22Rv1 (cell line): ENCODE data around the gene PRKRIP1.

Experiments
- H3K27ac ChIP-seq: fragments of 450-650 bp; 2 replicates; pipeline ENCODE4 v1.5.1; 2017
- ZFX ChIP-seq: fragments of 450-650 bp; IDR thresholded peaks from 2 replicates; pipeline ENCODE4 v1.6.1; 2017; ENCODE audit warnings: antibody characterized with exemption, borderline replicate concordance
- TF ChIP-seq, protein P1 (sequence below): fragments of 450-650 bp; IDR thresholded peaks from 2 replicates; pipeline ENCODE4 v1.5.1; 2017; ENCODE audit warnings: mild to moderate bottlenecking

PRKRIP1 gene

GRCh38 chr7:102418592-102418991 is 22.4 kb downstream of the PRKRIP1 start:
- H3K27ac ChIP-seq = no peak overlapping the region
- TF ChIP-seq ZFX = no peak
- TF ChIP-seq, protein P1, sequence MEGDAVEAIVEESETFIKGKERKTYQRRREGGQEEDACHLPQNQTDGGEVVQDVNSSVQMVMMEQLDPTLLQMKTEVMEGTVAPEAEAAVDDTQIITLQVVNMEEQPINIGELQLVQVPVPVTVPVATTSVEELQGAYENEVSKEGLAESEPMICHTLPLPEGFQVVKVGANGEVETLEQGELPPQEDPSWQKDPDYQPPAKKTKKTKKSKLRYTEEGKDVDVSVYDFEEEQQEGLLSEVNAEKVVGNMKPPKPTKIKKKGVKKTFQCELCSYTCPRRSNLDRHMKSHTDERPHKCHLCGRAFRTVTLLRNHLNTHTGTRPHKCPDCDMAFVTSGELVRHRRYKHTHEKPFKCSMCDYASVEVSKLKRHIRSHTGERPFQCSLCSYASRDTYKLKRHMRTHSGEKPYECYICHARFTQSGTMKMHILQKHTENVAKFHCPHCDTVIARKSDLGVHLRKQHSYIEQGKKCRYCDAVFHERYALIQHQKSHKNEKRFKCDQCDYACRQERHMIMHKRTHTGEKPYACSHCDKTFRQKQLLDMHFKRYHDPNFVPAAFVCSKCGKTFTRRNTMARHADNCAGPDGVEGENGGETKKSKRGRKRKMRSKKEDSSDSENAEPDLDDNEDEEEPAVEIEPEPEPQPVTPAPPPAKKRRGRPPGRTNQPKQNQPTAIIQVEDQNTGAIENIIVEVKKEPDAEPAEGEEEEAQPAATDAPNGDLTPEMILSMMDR = no peak

DNA sequence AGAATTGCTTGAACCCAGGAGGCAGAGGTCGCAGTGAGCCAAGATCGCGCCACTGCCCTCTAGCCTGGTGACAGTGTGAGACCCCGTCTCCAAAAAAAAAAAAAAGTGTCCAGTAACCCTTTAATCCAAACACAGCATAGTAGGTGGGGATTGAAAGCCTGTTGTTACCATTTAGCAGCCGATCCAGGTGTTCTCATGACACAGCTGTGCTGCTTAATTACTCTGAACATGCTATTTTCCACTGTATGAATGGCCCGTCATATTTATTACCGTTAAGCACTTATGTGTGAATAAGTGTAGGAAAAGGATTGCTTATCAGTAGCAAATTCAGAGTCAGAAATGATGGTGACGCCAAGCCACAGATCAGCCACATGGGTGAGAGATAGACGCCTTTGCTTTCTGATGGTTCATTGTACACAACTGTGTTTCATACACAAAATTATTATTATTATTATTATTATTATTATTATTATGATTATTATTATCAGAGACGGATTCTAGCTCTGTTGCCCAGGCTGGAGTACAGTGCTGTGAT is 25.6 kb downstream of the PRKRIP1 start:
- H3K27ac ChIP-seq = no peak overlapping the region
- TF ChIP-seq, protein P1 = no peak
- no peak for TF ChIP-seq ZFX

DNA sequence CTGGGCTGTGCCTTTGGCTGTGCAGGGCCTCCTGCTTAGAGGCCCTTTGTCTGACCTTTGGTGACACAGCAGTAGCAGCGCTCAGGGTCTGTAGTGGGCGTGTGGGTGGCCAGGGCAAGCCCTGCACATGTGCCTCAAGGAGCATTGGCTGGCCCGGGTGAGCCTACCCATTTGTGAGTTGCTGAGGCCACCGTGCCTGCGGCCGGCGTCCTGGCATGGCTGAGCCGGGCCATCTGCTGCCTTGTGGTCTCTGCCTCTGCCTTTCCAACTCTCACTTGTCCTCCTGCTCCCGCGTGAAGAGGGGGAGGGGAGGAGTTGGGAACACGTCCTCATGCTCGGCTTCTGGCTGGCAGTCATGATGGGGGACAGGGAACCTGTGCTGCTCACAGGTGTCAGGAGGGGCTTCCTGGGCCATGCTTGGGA is 28.0 kb downstream of the PRKRIP1 start:
- TF ChIP-seq, protein P1 = no peak
- no peak for TF ChIP-seq ZFX
- H3K27ac ChIP-seq = no peak overlapping the region

DNA sequence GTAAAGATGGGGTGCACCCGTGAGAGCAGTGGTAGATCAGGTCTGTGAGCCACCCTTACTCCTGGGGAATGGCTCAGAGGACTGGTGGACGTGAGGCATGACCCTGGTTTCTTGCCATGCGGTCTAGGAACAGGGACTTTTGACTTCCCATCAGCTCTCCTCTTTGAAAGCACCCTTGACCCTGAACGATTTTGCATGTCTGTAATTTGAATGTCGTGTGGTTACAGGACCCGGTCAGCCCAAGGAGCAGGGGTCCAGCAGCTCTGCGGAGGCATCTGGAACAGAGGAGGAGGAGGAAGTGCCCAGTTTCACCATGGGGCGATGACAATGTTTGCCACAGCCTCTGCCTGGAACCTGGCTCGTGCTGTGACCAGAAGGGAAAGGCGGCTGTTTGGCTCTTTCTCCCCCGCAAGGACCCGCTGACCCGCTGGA is 28.6 kb downstream of the PRKRIP1 start:
- no peak overlapping the region for H3K27ac ChIP-seq
- TF ChIP-seq, protein P1 = no peak
- no peak for TF ChIP-seq ZFX

- no peak overlapping the region for H3K27ac ChIP-seq
- TF ChIP-seq, protein P1 = no peak
Measured at GRCh38 chr7:102425639-102426267, 29.6 kb downstream of the PRKRIP1 start.

- peak overlapping the region; percentile 12; the same call in 1 of the 2 replicates for H3K27ac ChIP-seq
- TF ChIP-seq, protein P1 = no peak
- TF ChIP-seq ZFX = no peak
Measured at GRCh38 chr7:102426268-102427018, 30.3 kb downstream of the PRKRIP1 start.

GRCh38 chr7:102427019-102427405 is 30.8 kb downstream of the PRKRIP1 start:
- no peak for TF ChIP-seq ZFX
- TF ChIP-seq, protein P1 = no peak
- H3K27ac ChIP-seq = no peak overlapping the region
